Activated T-cell treated with anti-CD3 and anti-CD28 coated beads for 4 hours (primary cell): ENCODE measurements around the gene PCDHA5.

Source experiments
- DNase-seq: peaks from one replicate; pipeline ENCODE4 v3.0.0-alpha.2; 2020

PCDHA5 gene

DNA sequence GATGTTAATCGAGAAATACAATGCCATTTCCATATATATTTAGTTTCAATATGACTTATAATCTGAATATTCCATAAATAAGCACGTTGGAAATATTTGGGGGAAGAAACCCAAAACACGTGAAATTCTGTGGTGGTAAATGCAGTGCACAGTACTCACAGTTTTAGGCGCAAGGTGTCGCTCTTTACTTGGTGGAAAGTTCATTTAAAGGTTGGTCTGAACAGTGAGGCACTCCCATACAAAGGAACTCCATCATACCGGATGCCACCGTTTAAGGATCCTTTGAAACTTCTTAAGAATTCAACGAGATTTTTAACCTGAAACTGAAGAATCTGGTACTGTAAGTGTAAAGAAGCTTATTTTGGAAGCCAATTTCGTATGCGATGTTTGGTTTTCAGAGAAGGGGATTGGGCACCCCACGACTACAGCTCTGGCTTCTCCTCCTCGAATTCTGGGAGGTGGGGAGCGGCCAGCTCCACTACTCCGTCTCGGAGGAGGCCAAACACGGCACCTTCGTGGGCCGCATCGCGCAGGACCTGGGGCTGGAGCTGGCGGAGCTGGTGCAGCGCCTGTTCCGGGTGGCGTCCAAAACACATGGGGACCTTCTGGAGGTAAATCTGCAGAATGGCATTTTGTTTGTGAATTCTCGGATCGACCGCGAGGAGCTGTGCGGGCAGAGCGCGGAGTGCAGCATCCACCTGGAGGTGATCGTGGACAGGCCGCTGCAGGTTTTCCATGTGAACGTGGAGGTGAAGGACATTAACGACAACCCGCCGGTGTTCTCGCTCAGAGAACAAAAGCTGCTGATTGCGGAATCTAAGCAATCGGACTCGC, 47.5 kb downstream of the PCDHA5 start, which contains the start of gene PCDHA11:
PCDHA11 (plus strand) TSS at position 237 of the 834 bp plus-strand sequence; CDS start at position 384, 147 bp downstream.
- no peak for DNase-seq

GRCh38 chr5:140869555-140869886, 48.1 kb downstream of the PCDHA5 start:
- no peak for DNase-seq

DNA sequence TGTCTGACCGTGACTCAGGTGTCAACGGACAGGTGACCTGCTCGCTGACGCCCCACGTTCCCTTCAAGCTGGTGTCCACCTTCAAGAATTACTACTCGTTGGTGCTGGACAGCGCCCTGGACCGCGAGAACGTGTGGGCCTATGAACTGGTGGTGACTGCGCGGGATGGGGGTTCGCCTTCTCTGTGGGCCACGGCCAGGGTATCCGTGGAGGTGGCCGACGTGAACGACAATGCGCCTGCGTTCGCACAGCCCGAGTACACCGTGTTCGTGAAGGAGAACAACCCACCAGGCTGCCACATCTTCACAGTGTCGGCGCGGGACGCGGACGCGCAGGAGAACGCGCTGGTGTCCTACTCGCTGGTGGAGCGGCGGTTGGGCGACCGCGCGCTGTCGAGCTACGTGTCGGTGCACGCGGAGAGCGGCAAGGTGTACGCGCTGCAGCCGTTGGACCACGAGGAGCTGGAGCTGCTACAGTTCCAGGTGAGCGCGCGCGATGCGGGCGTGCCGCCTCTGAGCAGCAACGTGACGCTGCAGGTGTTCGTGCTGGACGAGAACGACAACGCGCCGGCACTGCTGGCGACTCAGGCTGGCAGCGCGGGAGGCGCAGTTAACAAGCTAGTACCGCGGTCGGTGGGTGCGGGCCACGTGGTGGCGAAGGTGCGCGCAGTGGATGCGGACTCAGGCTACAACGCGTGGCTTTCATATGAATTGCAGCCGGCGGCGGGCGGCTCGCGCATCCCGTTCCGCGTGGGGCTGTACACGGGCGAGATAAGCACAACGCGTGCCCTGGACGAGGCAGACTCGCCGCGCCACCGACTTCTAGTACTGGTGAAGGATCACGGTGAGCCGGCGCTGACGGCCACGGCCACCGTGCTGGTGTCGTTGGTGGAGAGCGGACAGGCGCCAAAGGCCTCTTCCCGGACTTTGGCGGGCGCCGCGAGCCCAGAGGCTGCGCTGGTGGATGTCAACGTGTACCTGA, 49.1 kb downstream of the PCDHA5 start:
- DNase-seq: no peak
